Adipocyte (in vitro differentiated cells): ENCODE measurements around the gene LRRC26.
A peak's percentile ranks its signal among the peaks of the same experiment; 100 is the strongest.

ENCODE experiments used
- DNase-seq: peaks from one replicate; pipeline ENCODE4 v3.0.0-alpha.2; 2015; ENCODE audit warnings: low read depth
- H3K27me3 ChIP-seq: replicated peaks from 2 replicates; pipeline ENCODE4 v1.7.0; 2013; ENCODE audit warnings: mild to moderate bottlenecking, low read length, moderate library complexity; ENCODE audit not compliant: control insufficient read depth, insufficient read depth
- H3K36me3 ChIP-seq: 2 replicates; pipeline ENCODE4 v1.7.0; 2013; ENCODE audit warnings: low read length, mild to moderate bottlenecking, moderate library complexity; ENCODE audit not compliant: control insufficient read depth, insufficient read depth, severe bottlenecking
- H3K4me1 ChIP-seq: 2 replicates; pipeline ENCODE4 v1.7.0; 2013; ENCODE audit warnings: mild to moderate bottlenecking, low read length, moderate library complexity; ENCODE audit not compliant: control insufficient read depth, insufficient read depth
- H3K4me3 ChIP-seq: 2 replicates; pipeline ENCODE4 v1.7.0; 2013; ENCODE audit warnings: mild to moderate bottlenecking, low read length, moderate library complexity
- H3K9ac ChIP-seq: 2 replicates; pipeline ENCODE4 v1.7.0; 2013; ENCODE audit warnings: mild to moderate bottlenecking, low read length, moderate library complexity
- H3K9me3 ChIP-seq: 2 replicates; pipeline ENCODE4 v1.7.0; 2013; ENCODE audit warnings: mild to moderate bottlenecking, low read length, moderate library complexity; ENCODE audit not compliant: control insufficient read depth

Gene LRRC26

GRCh38 chr9:137171149-137171900, 1.5 kb upstream of the LRRC26 start:
- H3K9ac ChIP-seq: no peak overlapping the region

GRCh38 chr9:137170486-137171148, 766 bp upstream of the LRRC26 start:
- Histone ChIP-seq H3K4me3 (no peak overlapping the region), H3K27me3 (peaks cover 42% of the 10 kb centered on the region), H3K36me3 (no peaks in the 10 kb centered on the region), H3K9me3 (no peaks in the 10 kb centered on the region), H3K4me1 (peaks cover 3% of the 10 kb centered on the region), H3K9ac (no peak overlapping the region)
- DNase-seq: no peak

More at GRCh38 chr9:137171149-137171900, 1.5 kb upstream of the LRRC26 start:
- Histone ChIP-seq H3K36me3 (no peaks in the 10 kb centered on the region), H3K9me3 (no peaks in the 10 kb centered on the region), H3K4me3 (no peak overlapping the region), H3K27me3 (peaks cover 36% of the 10 kb centered on the region), H3K4me1 (peaks cover 3% of the 10 kb centered on the region)
- DNase-seq: no peak

GRCh38 chr9:137168904-137169856, 671 bp downstream of the LRRC26 start:
- H3K4me3 ChIP-seq: peak overlapping the region; percentile 27
- peaks cover 54% of the 10 kb centered on the region for H3K27me3 ChIP-seq
- peak; percentile 48 for DNase-seq
- H3K4me1 ChIP-seq: peaks cover 3% of the 10 kb centered on the region
- H3K9me3 ChIP-seq: no peaks in the 10 kb centered on the region
- no peaks in the 10 kb centered on the region for H3K36me3 ChIP-seq
- no peak overlapping the region for H3K9ac ChIP-seq

GRCh38 chr9:137168573-137168903, 1.3 kb downstream of the LRRC26 start:
- Histone ChIP-seq H3K36me3 (no peaks in the 10 kb centered on the region), H3K27me3 (peaks cover 55% of the 10 kb centered on the region), H3K9ac (no peak overlapping the region), H3K4me3 (peak overlapping the region; percentile 27), H3K9me3 (no peaks in the 10 kb centered on the region), H3K4me1 (peaks cover 3% of the 10 kb centered on the region)
- peak; percentile 29 for DNase-seq

- Histone ChIP-seq H3K9ac (no peak overlapping the region), H3K4me3 (no peak overlapping the region), H3K27me3 (peaks cover 55% of the 10 kb centered on the region), H3K36me3 (no peaks in the 10 kb centered on the region), H3K4me1 (peaks cover 3% of the 10 kb centered on the region), H3K9me3 (no peaks in the 10 kb centered on the region)
- no peak for DNase-seq
These were observed 1.9 kb downstream of the LRRC26 start for GRCh38 chr9:137167747-137168572.

DNA sequence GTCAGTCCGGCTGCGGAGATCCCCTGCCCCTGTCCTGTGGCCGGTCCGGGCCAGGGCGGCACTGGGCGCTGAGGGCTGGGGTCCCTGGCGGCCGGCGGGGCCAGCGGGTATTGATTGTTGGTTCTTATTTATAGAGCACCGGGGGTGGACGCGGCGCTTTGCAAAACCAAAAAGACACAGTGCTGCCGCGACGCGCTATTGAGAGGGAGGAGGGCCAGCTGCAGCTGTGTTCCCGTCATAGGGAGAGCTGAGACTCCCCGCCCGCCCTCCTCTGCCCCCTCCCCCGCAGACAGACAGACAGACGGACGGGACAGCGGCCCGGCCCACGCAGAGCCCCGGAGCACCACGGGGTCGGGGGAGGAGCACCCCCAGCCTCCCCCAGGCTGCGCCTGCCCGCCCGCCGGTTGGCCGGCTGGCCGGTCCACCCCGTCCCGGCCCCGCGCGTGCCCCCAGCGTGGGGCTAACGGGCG, 2.5 kb downstream of the LRRC26 start:
- Histone ChIP-seq H3K36me3 (no peaks in the 10 kb centered on the region), H3K9ac (no peak overlapping the region), H3K27me3 (peaks cover 52% of the 10 kb centered on the region), H3K9me3 (no peaks in the 10 kb centered on the region), H3K4me3 (no peak overlapping the region), H3K4me1 (peaks cover 3% of the 10 kb centered on the region)
- DNase-seq: no peak

DNA sequence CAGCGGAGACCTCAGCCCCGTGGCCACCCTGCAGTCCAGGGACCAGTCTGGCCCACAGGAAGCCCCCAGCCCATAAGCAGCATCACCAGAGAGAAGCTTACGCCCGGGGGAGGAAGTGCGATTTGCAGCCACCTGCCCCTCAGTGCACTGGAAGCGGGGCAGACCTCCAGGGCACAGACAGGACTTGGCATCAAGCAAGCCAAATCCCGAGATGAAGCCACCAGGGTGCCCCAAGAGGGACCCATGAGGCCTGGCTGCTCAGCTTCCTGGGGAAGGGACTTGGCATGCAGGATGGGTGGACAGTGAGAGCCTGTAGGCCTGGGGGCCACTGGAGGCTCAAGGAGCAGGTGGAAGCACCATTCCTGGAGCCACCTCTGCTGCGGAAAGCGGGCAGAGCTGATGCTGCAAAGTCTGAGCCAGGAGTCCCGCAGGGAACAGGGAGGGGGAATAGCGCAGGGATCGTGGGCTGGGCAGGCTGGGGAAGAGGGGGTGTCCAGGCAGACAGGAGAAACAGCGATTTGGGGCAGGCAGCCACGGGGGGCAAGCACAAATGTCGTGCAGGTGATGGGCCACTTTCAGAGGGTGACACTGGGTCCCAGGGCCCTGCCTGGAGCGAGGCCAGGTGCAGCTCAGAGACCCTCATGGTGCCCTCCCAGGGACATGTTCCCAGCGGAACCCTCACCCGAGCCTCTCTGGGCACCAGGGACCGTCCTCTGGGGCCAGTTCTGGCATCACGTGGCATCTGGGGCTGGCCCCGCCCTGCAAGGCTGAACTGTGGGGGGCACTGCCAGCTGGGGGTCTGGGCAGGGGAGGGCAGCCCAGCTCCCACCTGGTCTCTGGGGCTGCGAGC, 3.2 kb downstream of the LRRC26 start:
- DNase-seq: no peak
- Histone ChIP-seq H3K36me3 (no peaks in the 10 kb centered on the region), H3K9ac (no peak overlapping the region), H3K4me3 (no peak overlapping the region), H3K4me1 (peaks cover 3% of the 10 kb centered on the region), H3K9me3 (no peaks in the 10 kb centered on the region), H3K27me3 (peaks cover 45% of the 10 kb centered on the region)

DNA sequence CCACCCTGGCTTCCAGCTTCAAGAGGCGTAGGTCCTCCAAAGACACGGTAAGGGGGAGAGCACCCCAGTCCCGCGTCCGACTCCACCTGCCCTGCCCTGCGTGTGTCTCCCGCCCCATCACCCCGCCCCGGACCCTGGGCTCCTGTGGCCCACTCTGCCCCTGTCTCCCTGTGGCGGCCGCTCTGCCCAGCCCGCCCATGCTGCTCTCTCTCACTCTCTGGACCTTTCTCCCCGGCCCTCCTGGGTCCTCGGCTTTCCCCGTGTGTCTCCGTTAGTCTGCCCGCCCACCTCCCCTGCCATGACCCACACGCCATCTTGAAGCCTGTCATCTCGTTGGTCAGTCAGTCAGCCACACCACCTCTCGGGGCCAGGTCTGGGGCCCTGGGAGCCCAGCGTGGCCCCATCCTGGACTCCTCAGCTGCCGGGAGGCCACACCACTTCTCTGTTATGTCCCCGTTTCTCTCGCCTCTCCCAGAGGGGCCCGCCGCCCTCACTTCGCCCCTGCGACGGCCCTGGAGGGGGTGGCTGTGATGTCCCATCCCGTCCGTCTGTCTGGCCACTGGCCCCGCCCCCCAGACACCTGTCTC, 4.5 kb downstream of the LRRC26 start:
- H3K9ac ChIP-seq: no peak overlapping the region
- no peak overlapping the region for H3K4me3 ChIP-seq
- peaks cover 3% of the 10 kb centered on the region for H3K4me1 ChIP-seq
- no peaks in the 10 kb centered on the region for H3K9me3 ChIP-seq
- no peak for DNase-seq
- H3K36me3 ChIP-seq: no peaks in the 10 kb centered on the region
- peaks cover 36% of the 10 kb centered on the region for H3K27me3 ChIP-seq

GRCh38 chr9:137164370-137165249, 5.2 kb downstream of the LRRC26 start:
- DNase-seq: no peak
- H3K9ac ChIP-seq: no peak overlapping the region
- peaks cover 38% of the 10 kb centered on the region for H3K27me3 ChIP-seq
- no peak overlapping the region for H3K4me3 ChIP-seq
- peaks cover 3% of the 10 kb centered on the region for H3K4me1 ChIP-seq
- no peaks in the 10 kb centered on the region for H3K36me3 ChIP-seq
- no peaks in the 10 kb centered on the region for H3K9me3 ChIP-seq
